GM12865 (cell line): ENCODE data around the gene ST8SIA4.

ENCODE experiments used
- DNase-seq: peaks from one replicate; pipeline ENCODE4 v3.0.0; 2010; ENCODE audit warnings: low read depth
- H3K4me3 ChIP-seq: 2 replicates; pipeline ENCODE4 v1.5.1; 2011; ENCODE audit warnings: mild to moderate bottlenecking, low read depth, low read length, control low read depth
- TF ChIP-seq, protein P1 (sequence below): IDR thresholded peaks from 2 replicates; pipeline ENCODE4 v1.5.1; 2011; ENCODE audit warnings: low read length, control low read depth, low read depth, inconsistent platforms; ENCODE audit not compliant: insufficient read depth; ENCODE audit errors: missing control alignments

Gene ST8SIA4, protein sequence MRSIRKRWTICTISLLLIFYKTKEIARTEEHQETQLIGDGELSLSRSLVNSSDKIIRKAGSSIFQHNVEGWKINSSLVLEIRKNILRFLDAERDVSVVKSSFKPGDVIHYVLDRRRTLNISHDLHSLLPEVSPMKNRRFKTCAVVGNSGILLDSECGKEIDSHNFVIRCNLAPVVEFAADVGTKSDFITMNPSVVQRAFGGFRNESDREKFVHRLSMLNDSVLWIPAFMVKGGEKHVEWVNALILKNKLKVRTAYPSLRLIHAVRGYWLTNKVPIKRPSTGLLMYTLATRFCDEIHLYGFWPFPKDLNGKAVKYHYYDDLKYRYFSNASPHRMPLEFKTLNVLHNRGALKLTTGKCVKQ

DNA sequence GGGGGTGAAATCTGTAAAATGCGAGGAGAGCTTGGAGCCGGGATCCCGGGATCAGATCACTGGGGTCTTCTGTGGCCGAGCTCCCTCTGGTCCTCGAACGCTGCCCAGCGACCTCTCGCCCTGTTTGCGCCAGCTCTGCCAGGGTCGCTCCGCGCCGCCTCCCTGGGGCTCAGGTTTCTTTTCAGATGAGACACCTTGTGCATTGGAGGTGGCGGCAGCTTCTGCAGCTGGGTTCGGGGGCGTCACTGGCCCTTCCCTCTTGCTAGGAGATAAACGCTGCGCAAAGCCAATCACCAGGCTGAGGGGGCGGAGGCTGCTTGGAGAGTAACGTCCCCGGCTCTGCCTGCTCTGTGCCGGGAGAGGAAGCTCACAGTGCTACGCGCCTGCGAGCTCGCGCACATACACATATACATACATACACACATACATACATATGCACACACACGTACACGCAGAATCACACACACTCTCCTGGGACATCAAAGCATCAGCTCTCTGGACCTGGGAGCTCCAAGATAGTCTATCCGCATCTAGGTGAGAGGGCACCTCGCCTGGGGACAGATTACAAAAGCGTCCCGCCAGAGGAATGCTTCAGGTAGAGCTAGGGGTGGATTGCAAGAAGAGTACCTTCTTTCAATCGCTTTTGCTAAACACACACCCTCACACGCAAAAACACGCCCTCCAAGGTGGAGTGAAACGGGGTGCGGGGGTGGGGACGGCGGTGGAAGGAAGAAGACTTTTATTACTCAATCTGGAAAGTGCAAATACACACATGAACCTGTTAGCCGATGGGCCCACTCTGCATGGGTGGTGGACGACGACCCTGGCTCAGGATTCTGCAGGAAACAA is at the start of gene ST8SIA4:
TSS of gene ST8SIA4 (minus strand) at position 244 of the 849 bp plus-strand sequence. CDS start 327 bp downstream, outside the sequence.
- TF ChIP-seq, protein P1, sequence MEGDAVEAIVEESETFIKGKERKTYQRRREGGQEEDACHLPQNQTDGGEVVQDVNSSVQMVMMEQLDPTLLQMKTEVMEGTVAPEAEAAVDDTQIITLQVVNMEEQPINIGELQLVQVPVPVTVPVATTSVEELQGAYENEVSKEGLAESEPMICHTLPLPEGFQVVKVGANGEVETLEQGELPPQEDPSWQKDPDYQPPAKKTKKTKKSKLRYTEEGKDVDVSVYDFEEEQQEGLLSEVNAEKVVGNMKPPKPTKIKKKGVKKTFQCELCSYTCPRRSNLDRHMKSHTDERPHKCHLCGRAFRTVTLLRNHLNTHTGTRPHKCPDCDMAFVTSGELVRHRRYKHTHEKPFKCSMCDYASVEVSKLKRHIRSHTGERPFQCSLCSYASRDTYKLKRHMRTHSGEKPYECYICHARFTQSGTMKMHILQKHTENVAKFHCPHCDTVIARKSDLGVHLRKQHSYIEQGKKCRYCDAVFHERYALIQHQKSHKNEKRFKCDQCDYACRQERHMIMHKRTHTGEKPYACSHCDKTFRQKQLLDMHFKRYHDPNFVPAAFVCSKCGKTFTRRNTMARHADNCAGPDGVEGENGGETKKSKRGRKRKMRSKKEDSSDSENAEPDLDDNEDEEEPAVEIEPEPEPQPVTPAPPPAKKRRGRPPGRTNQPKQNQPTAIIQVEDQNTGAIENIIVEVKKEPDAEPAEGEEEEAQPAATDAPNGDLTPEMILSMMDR, result no peak
- DNase-seq, result peak; percentile 98
- H3K4me3 ChIP-seq, result peak within 1 kb of the TSS; percentile 79

DNA sequence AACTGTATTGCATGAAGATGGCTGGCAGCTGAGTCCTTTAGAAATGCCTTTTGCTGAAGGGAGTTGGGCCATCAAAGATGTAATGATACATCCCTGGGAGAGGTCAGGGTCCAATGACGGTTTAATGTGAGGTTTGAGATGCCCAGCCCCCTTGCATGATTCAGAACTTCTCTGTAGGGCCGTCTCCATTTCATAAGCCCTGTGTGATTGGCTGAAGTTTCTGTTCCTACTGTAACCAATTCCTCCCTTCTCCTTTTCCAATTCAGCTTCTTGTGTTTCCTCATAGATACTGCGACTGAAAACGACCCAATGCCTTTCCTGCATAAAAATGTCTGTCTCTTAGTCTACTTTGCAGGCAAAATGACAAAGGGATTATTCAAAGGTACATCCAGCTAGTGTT is 47.9 kb upstream of the ST8SIA4 start:
- TF ChIP-seq, protein P1, result no peak
- no peak for DNase-seq
- H3K4me3 ChIP-seq, result no peak overlapping the region

DNA sequence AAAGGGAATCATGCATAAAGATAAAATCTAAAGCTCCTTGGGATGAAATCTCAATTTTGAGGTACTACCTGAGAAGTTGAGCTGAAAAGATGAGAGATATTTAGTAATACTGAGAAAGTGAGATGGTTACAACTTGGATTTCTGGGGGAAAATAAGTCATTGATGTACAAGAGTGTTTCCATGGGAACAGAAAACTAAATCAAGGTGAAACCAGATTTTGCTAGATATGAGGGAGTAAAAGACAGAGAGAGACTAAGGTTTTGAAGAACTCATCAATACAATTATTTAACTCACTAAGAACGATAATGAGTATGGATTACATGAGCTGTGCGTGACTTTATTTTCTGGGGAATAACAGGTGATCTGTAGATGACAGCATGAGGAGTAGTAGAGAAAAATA is 10.2 kb upstream of the ST8SIA4 start:
- H3K4me3 ChIP-seq, result no peak overlapping the region
- TF ChIP-seq, protein P1, result no peak
- DNase-seq, result no peak

DNA sequence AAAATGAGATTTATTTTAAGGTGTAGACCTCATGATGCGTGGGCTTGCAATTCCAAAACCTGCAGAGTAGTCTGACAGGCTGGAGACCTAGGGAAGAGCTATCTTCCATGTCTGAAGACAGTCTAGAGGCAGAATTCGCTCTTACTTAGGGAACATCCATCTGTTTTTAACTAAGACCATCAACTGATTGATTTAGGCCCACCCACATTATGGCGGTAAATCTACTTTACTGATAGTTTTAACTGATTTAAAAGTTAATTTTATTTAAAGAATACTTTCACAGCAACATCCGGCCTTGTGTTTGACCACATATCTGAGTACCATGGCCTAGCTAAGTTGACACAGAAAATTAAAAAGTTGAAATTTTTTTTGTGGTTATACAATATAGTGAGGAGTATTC is 6.0 kb upstream of the ST8SIA4 start:
- H3K4me3 ChIP-seq, result no peak overlapping the region
- no peak for DNase-seq

DNA sequence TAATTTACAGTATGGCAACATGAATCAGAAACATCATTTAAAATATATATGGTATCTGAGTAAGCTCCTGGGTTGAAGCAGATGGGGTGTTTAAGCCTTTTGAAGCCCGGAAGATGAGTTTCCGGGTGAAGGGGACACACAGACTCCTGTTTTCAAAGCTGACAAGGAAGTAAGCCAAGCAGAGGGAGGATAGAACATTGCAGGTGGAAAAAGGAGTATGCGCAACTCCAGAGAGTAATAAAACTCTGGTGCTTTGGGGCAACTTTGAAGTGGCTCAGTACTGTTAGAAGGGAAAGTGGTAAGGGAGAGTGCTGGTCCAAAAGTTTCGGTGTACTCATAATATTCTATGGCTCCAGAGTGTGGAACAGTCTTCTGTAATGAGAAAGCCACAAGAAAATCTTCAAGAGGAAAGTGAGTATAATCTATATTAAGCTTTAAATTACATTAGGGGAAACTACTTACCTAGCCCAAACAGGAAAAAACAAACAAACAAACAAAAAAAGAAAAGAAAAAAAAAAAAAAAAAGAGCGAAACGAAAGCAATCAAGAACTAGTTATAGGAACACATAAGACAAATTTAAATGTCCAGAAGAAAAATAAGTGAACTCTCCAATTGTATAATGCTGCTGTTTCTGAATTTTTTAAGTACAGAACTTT is 2.3 kb upstream of the ST8SIA4 start:
- peak; percentile 67 for DNase-seq
- peak overlapping the region; percentile 79 for H3K4me3 ChIP-seq
- TF ChIP-seq, protein P1, result no peak

More for the DNA sequence above, 6.0 kb upstream of the ST8SIA4 start:
- TF ChIP-seq, protein P1, result no peak

DNA sequence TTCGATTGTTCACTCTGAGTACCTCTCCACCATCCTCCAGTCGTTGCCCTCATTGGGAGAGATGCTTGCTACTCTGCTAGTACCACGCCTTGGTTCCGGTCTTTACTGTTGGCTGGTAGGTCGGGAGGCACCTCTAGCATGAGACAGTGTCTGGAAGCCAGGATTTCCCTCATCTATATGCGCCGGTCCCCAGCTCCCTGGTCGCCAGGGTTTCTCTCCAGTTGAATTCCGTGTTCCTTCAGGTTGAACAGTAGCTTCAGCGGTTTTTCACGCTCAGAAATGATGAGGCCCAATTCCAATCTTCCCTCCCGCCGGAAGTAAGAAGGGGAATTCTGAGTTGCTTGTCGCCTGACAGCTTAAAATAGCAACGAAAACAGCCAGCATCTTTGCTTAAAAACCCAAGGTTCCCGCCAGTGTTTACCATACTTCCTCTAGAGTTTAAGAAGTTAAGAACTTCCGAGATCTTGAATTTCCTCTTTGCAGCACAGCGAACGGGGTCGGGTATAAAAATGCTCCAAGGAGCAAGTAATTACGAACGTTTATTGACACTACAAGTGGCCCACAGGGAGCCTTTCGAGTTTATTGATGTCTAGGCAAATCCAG is 1.3 kb upstream of the ST8SIA4 start:
- H3K4me3 ChIP-seq, result peak overlapping the region; percentile 79
- peak; percentile 86 for DNase-seq
- TF ChIP-seq, protein P1, result no peak
